ENCODE results near the gene TRIP13.

GRCh38 chr5:927172-928015, 34.7 kb downstream of the TRIP13 start:
- TF ChIP-seq CTCF (IDR thresholded peaks at IDR 0.05) (peak in 1 of 3 experiments; percentile 17), POLR2A (IDR thresholded peaks at IDR 0.05) (no peak)

Data from testis (tissue), 2 donors.